GM18520 (cell line): ENCODE measurements around the gene TSACC.
"Not testable (repeated sequence)": the region's sequence is repeated elsewhere in the genome, so short reads cannot be mapped to it uniquely, and the experiment has no call there.

ENCODE experiments used
- ATAC-seq: cut with Tn5 transposase; IDR thresholded peaks from one replicate; pipeline ENCODE4 v1.9.1; 2021; ENCODE audit not compliant: unreplicated experiment

Gene TSACC

GRCh38 chr1:156338180-156338976, at the start of gene TSACC, which contains the start of gene CCT3:
TSS of gene TSACC (plus strand) at chr1:156338526. CDS start at chr1:156339758, 1,232 bp downstream.
TSS of gene CCT3 (minus strand) at chr1:156338292. CDS start at chr1:156338184, 108 bp downstream.
- peak; percentile 84 for ATAC-seq

- no peak for ATAC-seq
Measured at GRCh38 chr1:156289857-156290256, 48.5 kb upstream of the TSACC start.

- no peak for ATAC-seq
Measured at GRCh38 chr1:156291226-156292061, 46.9 kb upstream of the TSACC start.

- ATAC-seq, result no peak
Measured at GRCh38 chr1:156293098-156293434, 45.3 kb upstream of the TSACC start.

- no peak for ATAC-seq
Measured at GRCh38 chr1:156293895-156294294, 44.4 kb upstream of the TSACC start.

- no peak for ATAC-seq
Measured at GRCh38 chr1:156295391-156295947, 42.9 kb upstream of the TSACC start, which contains the start of gene GLMP. TSS of gene GLMP (minus strand) at chr1:156295679. CDS start at chr1:156295645, 34 bp downstream.

- no peak for ATAC-seq
Measured at GRCh38 chr1:156298852-156299357, 39.4 kb upstream of the TSACC start, which contains the start of gene VHLL. TSS of gene VHLL (minus strand) at chr1:156299307. CDS start at chr1:156299189, 118 bp downstream.

- no peak for ATAC-seq
Measured at GRCh38 chr1:156303241-156303640, 35.1 kb upstream of the TSACC start.

GRCh38 chr1:156305215-156305614, 33.1 kb upstream of the TSACC start:
- no peak for ATAC-seq

- ATAC-seq, result no peak
Measured at GRCh38 chr1:156308078-156308477, 30.2 kb upstream of the TSACC start.

- ATAC-seq, result no peak
Measured at GRCh38 chr1:156310962-156311361, 27.4 kb upstream of the TSACC start.

GRCh38 chr1:156316909-156317308, 21.4 kb upstream of the TSACC start:
- ATAC-seq, result no peak

- no peak for ATAC-seq
Measured at GRCh38 chr1:156319664-156320063, 18.7 kb upstream of the TSACC start.

- ATAC-seq, result no peak
Measured at GRCh38 chr1:156320560-156320959, 17.8 kb upstream of the TSACC start.

GRCh38 chr1:156323179-156323578, 15.1 kb upstream of the TSACC start:
- not testable (repeated sequence) for ATAC-seq

GRCh38 chr1:156336242-156336641, 2.1 kb upstream of the TSACC start:
- ATAC-seq, result no peak

GRCh38 chr1:156337052-156337887, 1.1 kb upstream of the TSACC start:
- no peak for ATAC-seq

- ATAC-seq, result no peak
Measured at GRCh38 chr1:156337888-156338179, 492 bp upstream of the TSACC start.

- no peak for ATAC-seq
Measured at GRCh38 chr1:156342166-156342955, 4.0 kb downstream of the TSACC start.

- ATAC-seq, result no peak
Measured at GRCh38 chr1:156344409-156344808, 6.1 kb downstream of the TSACC start.
